GM21526 (cell line): Measurements from ENCODE around the gene ABHD4.
"Not testable (repeated sequence)": the region's sequence is repeated elsewhere in the genome, so short reads cannot be mapped to it uniquely, and the experiment has no call there.

Experiments
- ATAC-seq: cut with Tn5 transposase; IDR thresholded peaks from one replicate; pipeline ENCODE4 v1.9.1; 2021; ENCODE audit warnings: moderate library complexity; ENCODE audit not compliant: unreplicated experiment, low FRiP score

Gene ABHD4

GRCh38 chr14:22598099-22598895 lies at the start of gene ABHD4:
Gene ABHD4 (plus strand): TSS chr14:22598300. CDS start chr14:22598307, 7 bp downstream.
- ATAC-seq = no peak

- ATAC-seq = no peak
Observed at GRCh38 chr14:22549324-22549962, 48.7 kb upstream of the ABHD4 start.

- no peak for ATAC-seq
Observed at GRCh38 chr14:22549981-22550673, 48.0 kb upstream of the ABHD4 start.

GRCh38 chr14:22551605-22551997 lies 46.5 kb upstream of the ABHD4 start:
- no peak for ATAC-seq

- ATAC-seq = no peak
Observed at GRCh38 chr14:22552001-22552826, 45.9 kb upstream of the ABHD4 start.

- no peak for ATAC-seq
Observed at GRCh38 chr14:22552827-22553076, 45.3 kb upstream of the ABHD4 start.

- no peak for ATAC-seq
Observed at GRCh38 chr14:22553445-22553844, 44.7 kb upstream of the ABHD4 start.

GRCh38 chr14:22553861-22554497 lies 44.1 kb upstream of the ABHD4 start:
- not testable (repeated sequence) for ATAC-seq

GRCh38 chr14:22554498-22555383 lies 43.4 kb upstream of the ABHD4 start:
- ATAC-seq = no peak

GRCh38 chr14:22555384-22556011 lies 42.6 kb upstream of the ABHD4 start:
- no peak for ATAC-seq

- ATAC-seq = peak; percentile 59
Observed at GRCh38 chr14:22556021-22556989, 41.8 kb upstream of the ABHD4 start.

GRCh38 chr14:22556990-22557623 lies 41.0 kb upstream of the ABHD4 start:
- ATAC-seq = peak; percentile 32

GRCh38 chr14:22557846-22558220 lies 40.3 kb upstream of the ABHD4 start:
- ATAC-seq = no peak

GRCh38 chr14:22558221-22558913 lies 39.7 kb upstream of the ABHD4 start:
- no peak for ATAC-seq

- no peak for ATAC-seq
Observed at GRCh38 chr14:22559041-22559440, 39.1 kb upstream of the ABHD4 start.

- ATAC-seq = no peak
Observed at GRCh38 chr14:22560662-22561365, 37.3 kb upstream of the ABHD4 start.
